Activated gamma-delta T cell (primary cell): ENCODE measurements around the gene NUDT13.
A peak's percentile ranks its signal among the peaks of the same experiment; 100 is the strongest.

Source experiments
- DNase-seq: peaks from one replicate; lab custom pipeline; 2025; lab: John Stamatoyannopoulos, UW
- total RNA-seq, 2 donors: gene quantifications; one replicate each; lab custom pipeline; 2026; lab: John Stamatoyannopoulos, UW

Gene NUDT13
- total RNA-seq = 4.3 to 6.7 reads per million in 2 donors

GRCh38 chr10:73110345-73110849 is at the start of gene NUDT13:
Gene NUDT13, plus strand, starts transcription at chr10:73110455. Its CDS starts 3,911 bp downstream, at chr10:73114366.
- no peak for DNase-seq

GRCh38 chr10:73060738-73061635 is 49.3 kb upstream of the NUDT13 start:
- DNase-seq = no peak

- DNase-seq = no peak
Measured at GRCh38 chr10:73061743-73062142, 48.5 kb upstream of the NUDT13 start.

- no peak for DNase-seq
Measured at GRCh38 chr10:73065441-73065840, 44.8 kb upstream of the NUDT13 start.

- no peak for DNase-seq
Measured at GRCh38 chr10:73073627-73074026, 36.6 kb upstream of the NUDT13 start.

GRCh38 chr10:73075829-73076228 is 34.4 kb upstream of the NUDT13 start:
- DNase-seq = no peak

GRCh38 chr10:73076360-73077183 is 33.7 kb upstream of the NUDT13 start:
- no peak for DNase-seq

GRCh38 chr10:73079779-73080541 is 30.3 kb upstream of the NUDT13 start:
- DNase-seq = no peak

GRCh38 chr10:73083221-73083620 is 27.0 kb upstream of the NUDT13 start:
- DNase-seq = no peak

GRCh38 chr10:73084209-73084608 is 26.0 kb upstream of the NUDT13 start:
- no peak for DNase-seq

GRCh38 chr10:73086816-73087215 is 23.4 kb upstream of the NUDT13 start:
- no peak for DNase-seq

- no peak for DNase-seq
Measured at GRCh38 chr10:73088304-73088703, 22.0 kb upstream of the NUDT13 start.

- DNase-seq = no peak
Measured at GRCh38 chr10:73092830-73093229, 17.4 kb upstream of the NUDT13 start.

- DNase-seq = no peak
Measured at GRCh38 chr10:73093922-73094850, 16.1 kb upstream of the NUDT13 start.

GRCh38 chr10:73094986-73095480 is 15.2 kb upstream of the NUDT13 start:
- no peak for DNase-seq

GRCh38 chr10:73095481-73096021 is 14.7 kb upstream of the NUDT13 start:
- DNase-seq = no peak

GRCh38 chr10:73096041-73096448 is 14.2 kb upstream of the NUDT13 start:
- DNase-seq = peak; percentile 47

GRCh38 chr10:73096449-73097304 is 13.6 kb upstream of the NUDT13 start, which contains the start of gene P4HA1:
Gene P4HA1, minus strand, starts transcription at chr10:73096866. Its CDS starts 21,983 bp downstream, at chr10:73074883.
- DNase-seq = peak; percentile 100

GRCh38 chr10:73097305-73097670 is 13.0 kb upstream of the NUDT13 start:
- DNase-seq = no peak
